DND-41 (cell line): ENCODE data around the gene MSI2.
A peak's percentile ranks its signal among the peaks of the same experiment; 100 is the strongest.

ENCODE experiments used
- ATAC-seq: fragments of 200-7000 bp; cut with Tn5 transposase; 3 replicates; pipeline ENCODE4 v1.9.1; 2021; ENCODE audit warnings: low read depth; ENCODE audit not compliant: insufficient read depth
- DNase-seq: peaks from one replicate; pipeline ENCODE4 v3.0.0-alpha.2; 2020
- H2AFZ ChIP-seq: 2 replicates; pipeline ENCODE4 v1.6.0; 2012; ENCODE audit warnings: low read depth, low read length
- H3K27ac ChIP-seq: 2 replicates; pipeline ENCODE4 v1.5.1; 2012; ENCODE audit warnings: low read length, inconsistent platforms
- H3K27me3 ChIP-seq: fragments of 200-600 bp; sonication (generic); 2 replicates; pipeline ENCODE4 v1.6.0; 2012; ENCODE audit warnings: low read length, mild to moderate bottlenecking, inconsistent platforms; ENCODE audit not compliant: insufficient read depth, poor library complexity
- H3K36me3 ChIP-seq: 2 replicates; pipeline ENCODE4 v1.5.1; 2012; ENCODE audit warnings: low read length, inconsistent platforms; ENCODE audit not compliant: insufficient read depth
- H3K4me1 ChIP-seq: 2 replicates; pipeline ENCODE4 v1.5.1; 2012; ENCODE audit warnings: mild to moderate bottlenecking, low read length; ENCODE audit not compliant: insufficient read depth
- H3K4me2 ChIP-seq: 2 replicates; pipeline ENCODE4 v1.6.0; 2012; ENCODE audit warnings: mild to moderate bottlenecking, moderate library complexity, low read length, inconsistent platforms; ENCODE audit not compliant: insufficient read depth
- H3K4me3 ChIP-seq, 2 experiments: fragments of 200-600 bp in 1 of 2; shearing (Covaris generic) in 1 of 2; 2 replicates each; pipeline ENCODE4 v1.5.1; 2012 to 2016; ENCODE audit warnings: inconsistent platforms in 2 of 2, low read length in 2 of 2, mild to moderate bottlenecking in 2 of 2, low read depth in 1 of 2, moderate library complexity in 1 of 2
- H3K79me2 ChIP-seq: 2 replicates; pipeline ENCODE4 v1.6.0; 2012; ENCODE audit warnings: low read length, inconsistent platforms; ENCODE audit not compliant: insufficient read depth
- H3K9ac ChIP-seq: 2 replicates; pipeline ENCODE4 v1.6.0; 2012; ENCODE audit warnings: low read depth, mild to moderate bottlenecking, inconsistent platforms, low read length, moderate library complexity
- H3K9me3 ChIP-seq: 2 replicates; pipeline ENCODE4 v1.5.1; 2012; ENCODE audit warnings: low read length, moderate library complexity, mild to moderate bottlenecking, inconsistent platforms; ENCODE audit not compliant: insufficient read depth, severe bottlenecking
- H4K20me1 ChIP-seq: 2 replicates; pipeline ENCODE4 v1.6.0; 2012; ENCODE audit warnings: low read length; ENCODE audit not compliant: insufficient read depth
- EZH2 ChIP-seq: IDR thresholded peaks from 3 replicates; pipeline ENCODE4 v1.6.1; 2012; ENCODE audit warnings: borderline replicate concordance, low read depth, mild to moderate bottlenecking, moderate library complexity, low read length, inconsistent platforms; ENCODE audit not compliant: severe bottlenecking
- TF ChIP-seq, protein P1 (sequence below): IDR thresholded peaks from 2 replicates; pipeline ENCODE4 v1.5.1; 2012; ENCODE audit warnings: borderline replicate concordance, low read length, moderate library complexity, mild to moderate bottlenecking; ENCODE audit not compliant: poor library complexity, severe bottlenecking; ENCODE audit errors: extremely low read depth

The MSI2 gene

GRCh38 chr17:57671667-57672632 lies 415.6 kb downstream of the MSI2 start:
- no peak overlapping the region for H3K4me3 ChIP-seq
- H3K36me3 ChIP-seq = peaks cover 96% of the 10 kb centered on the region
- peaks cover 12% of the 10 kb centered on the region for H3K4me1 ChIP-seq
- no peaks in the 10 kb centered on the region for H3K9me3 ChIP-seq
- 0 out of 2 replicates have a peak, but pooled peaks cover 12% of the 10 kb centered on the region for H4K20me1 ChIP-seq
- no peak overlapping the region for H3K4me2 ChIP-seq
- H3K79me2 ChIP-seq = peaks cover 24% of the 10 kb centered on the region
- peak; percentile 95 for ATAC-seq
- TF ChIP-seq, protein P1, sequence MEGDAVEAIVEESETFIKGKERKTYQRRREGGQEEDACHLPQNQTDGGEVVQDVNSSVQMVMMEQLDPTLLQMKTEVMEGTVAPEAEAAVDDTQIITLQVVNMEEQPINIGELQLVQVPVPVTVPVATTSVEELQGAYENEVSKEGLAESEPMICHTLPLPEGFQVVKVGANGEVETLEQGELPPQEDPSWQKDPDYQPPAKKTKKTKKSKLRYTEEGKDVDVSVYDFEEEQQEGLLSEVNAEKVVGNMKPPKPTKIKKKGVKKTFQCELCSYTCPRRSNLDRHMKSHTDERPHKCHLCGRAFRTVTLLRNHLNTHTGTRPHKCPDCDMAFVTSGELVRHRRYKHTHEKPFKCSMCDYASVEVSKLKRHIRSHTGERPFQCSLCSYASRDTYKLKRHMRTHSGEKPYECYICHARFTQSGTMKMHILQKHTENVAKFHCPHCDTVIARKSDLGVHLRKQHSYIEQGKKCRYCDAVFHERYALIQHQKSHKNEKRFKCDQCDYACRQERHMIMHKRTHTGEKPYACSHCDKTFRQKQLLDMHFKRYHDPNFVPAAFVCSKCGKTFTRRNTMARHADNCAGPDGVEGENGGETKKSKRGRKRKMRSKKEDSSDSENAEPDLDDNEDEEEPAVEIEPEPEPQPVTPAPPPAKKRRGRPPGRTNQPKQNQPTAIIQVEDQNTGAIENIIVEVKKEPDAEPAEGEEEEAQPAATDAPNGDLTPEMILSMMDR = peak; percentile 92
- no peak for TF ChIP-seq EZH2
- no peak overlapping the region; the same call in 1 of the 2 replicates for H3K9ac ChIP-seq
- no peak overlapping the region for H2AFZ ChIP-seq
- H3K27ac ChIP-seq = peak overlapping the region; percentile 69
- peak; percentile 76 for DNase-seq
- H3K27me3 ChIP-seq = no peaks in the 10 kb centered on the region

DNA sequence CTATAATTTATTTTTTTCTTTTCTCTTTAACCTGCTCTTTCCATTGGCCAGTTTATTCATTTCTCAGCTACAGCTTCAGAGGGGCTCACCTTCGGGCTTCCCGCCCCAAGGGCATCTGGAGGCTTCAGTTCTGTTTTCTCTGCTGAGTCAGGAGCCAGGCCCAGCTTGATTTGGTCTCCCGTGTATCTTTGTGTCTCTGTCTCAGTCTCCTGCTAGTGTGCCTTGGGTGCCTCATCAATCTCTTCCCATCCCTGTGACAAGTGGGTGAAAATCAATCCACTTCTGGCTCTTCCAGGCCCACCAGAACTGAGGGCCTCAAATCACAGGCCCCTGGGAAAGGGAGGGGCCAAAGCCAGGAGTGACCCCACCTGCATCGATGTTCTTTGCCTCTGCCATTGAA lies 416.6 kb downstream of the MSI2 start:
- Histone ChIP-seq H3K9ac (no peak overlapping the region), H3K9me3 (no peaks in the 10 kb centered on the region), H3K36me3 (peaks cover 96% of the 10 kb centered on the region), H2AFZ (no peak overlapping the region), H3K4me1 (peaks cover 12% of the 10 kb centered on the region), H4K20me1 (0 out of 2 replicates have a peak, but pooled peaks cover 12% of the 10 kb centered on the region), H3K27ac (peak overlapping the region; percentile 42), H3K79me2 (peaks cover 25% of the 10 kb centered on the region), H3K4me3 (no peak overlapping the region), H3K4me2 (no peak overlapping the region), H3K27me3 (no peaks in the 10 kb centered on the region)
- ATAC-seq (no peak), DNase-seq (peak; percentile 2)
- TF ChIP-seq EZH2 = no peak
- TF ChIP-seq, protein P1 = no peak

- ATAC-seq (no peak), DNase-seq (peak; percentile 1)
- H3K4me3 ChIP-seq = no peak overlapping the region
- H4K20me1 ChIP-seq = peaks cover 12% of the 10 kb centered on the region; the same call in 1 of the 2 replicates
- no peak overlapping the region for H3K9ac ChIP-seq
- H3K27ac ChIP-seq = 0 out of 2 replicates have a peak overlapping the region, but pooled peaks have one; percentile 18
- H3K4me1 ChIP-seq = peaks cover 12% of the 10 kb centered on the region
- no peak overlapping the region for H3K4me2 ChIP-seq
- no peaks in the 10 kb centered on the region for H3K27me3 ChIP-seq
- no peaks in the 10 kb centered on the region for H3K9me3 ChIP-seq
- peaks cover 25% of the 10 kb centered on the region for H3K79me2 ChIP-seq
- H2AFZ ChIP-seq = no peak overlapping the region
- TF ChIP-seq, protein P1 = no peak
- TF ChIP-seq EZH2 = no peak
- peaks cover 95% of the 10 kb centered on the region for H3K36me3 ChIP-seq
These were observed 418.6 kb downstream of the MSI2 start for GRCh38 chr17:57674894-57675293.
